D721Med (cell line): ENCODE data around the gene DOLPP1.

Experiments
- DNase-seq: peaks from one replicate; pipeline ENCODE4 v3.0.0; 2011; ENCODE audit warnings: low spot score; ENCODE audit not compliant: insufficient read length
- FAIRE-seq: peaks from 2 replicates; lab custom pipeline; 2011; peaks lifted over from hg19 to GRCh38; lab: Jason Lieb, UNC
- TF ChIP-seq, protein P1 (sequence below): IDR thresholded peaks from 2 replicates; pipeline ENCODE4 v1.5.1; 2012; ENCODE audit warnings: mild to moderate bottlenecking, control low read depth; ENCODE audit not compliant: insufficient read depth; ENCODE audit errors: missing control alignments

The DOLPP1 gene

DNA sequence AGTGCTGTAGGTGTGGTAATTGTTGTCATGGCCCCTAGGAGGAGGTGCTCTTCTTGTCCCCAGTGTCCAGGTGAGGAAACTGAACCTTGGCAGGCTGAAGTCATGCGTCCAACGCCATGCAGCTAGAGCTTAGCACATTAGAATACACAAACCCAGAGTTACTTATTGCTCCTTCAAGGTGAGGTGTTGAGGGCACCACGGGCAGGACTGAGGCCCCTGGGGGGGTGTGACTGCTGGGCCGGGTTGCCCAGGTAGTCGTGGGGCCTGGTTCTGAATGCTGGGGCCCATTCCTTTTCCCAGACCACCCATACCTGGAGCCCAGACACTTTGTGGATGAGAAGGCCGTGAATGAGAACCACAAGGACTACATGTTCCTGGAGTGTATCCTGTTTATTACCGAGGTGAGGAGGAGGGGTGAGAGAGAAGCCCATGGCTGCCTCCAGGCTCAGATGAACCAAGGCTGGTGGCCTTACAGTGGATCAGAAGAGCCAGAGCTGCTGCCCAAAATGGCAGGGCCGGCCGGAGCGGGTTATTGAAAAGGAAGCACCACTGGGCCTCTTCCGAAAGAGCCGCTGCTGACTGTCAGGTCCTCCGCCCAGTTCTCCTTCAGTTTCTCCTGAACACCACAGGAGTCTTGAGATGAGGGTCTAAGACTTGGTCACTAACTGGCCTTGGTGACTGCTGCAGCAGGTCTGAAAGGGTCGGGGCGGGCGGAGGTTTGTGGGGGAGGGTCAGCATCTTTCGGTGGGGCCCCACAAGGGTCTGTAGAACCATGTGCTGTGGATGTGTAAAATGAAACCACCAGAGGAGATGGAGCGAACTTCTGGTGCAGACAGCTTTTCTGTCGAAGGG lies 56.6 kb downstream of the DOLPP1 start:
- TF ChIP-seq, protein P1, sequence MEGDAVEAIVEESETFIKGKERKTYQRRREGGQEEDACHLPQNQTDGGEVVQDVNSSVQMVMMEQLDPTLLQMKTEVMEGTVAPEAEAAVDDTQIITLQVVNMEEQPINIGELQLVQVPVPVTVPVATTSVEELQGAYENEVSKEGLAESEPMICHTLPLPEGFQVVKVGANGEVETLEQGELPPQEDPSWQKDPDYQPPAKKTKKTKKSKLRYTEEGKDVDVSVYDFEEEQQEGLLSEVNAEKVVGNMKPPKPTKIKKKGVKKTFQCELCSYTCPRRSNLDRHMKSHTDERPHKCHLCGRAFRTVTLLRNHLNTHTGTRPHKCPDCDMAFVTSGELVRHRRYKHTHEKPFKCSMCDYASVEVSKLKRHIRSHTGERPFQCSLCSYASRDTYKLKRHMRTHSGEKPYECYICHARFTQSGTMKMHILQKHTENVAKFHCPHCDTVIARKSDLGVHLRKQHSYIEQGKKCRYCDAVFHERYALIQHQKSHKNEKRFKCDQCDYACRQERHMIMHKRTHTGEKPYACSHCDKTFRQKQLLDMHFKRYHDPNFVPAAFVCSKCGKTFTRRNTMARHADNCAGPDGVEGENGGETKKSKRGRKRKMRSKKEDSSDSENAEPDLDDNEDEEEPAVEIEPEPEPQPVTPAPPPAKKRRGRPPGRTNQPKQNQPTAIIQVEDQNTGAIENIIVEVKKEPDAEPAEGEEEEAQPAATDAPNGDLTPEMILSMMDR, result no peak
- no peak for FAIRE-seq

GRCh38 chr9:129138144-129138462 lies 57.2 kb downstream of the DOLPP1 start:
- TF ChIP-seq, protein P1, result no peak
- no peak for DNase-seq
- no peak for FAIRE-seq

More for the DNA sequence above, 56.6 kb downstream of the DOLPP1 start:
- DNase-seq, result no peak

DNA sequence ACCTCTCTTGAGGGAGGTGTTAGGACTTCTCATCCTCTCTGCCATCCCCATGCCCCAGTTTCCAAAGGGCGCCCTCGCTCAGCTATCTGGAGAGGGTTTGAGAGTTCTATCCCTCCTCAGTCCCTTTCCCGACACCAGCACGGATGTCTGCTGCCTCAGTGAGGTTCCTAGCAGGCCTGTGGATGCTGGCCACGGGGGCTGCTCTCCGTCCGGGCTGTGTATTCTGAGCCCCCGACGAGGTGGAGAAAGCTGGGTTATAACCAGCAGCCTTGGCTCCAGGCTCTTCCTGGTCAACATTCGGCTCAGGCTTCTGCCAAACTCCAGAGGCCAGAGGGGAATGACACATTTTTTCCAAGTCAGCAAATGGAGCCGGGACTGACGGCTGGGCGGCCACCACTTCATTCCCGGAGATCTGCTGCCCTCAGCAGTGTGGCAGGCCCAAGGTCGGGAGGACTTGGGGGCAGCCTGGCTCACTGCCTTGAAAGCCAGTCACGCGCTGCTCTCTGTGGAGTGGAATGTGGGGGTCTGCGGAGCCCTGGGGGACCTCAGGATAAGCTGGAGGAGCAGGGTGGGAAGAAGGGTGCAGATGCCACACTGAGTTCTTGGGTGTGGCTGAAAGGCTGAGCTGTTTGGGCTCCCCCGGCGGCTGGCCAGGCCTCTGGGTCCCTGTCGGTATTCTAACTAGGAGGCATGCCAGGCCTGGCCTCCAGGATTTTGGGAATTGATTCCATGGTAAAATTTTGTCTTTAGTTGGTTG lies 57.7 kb downstream of the DOLPP1 start:
- no peak for FAIRE-seq

DNA sequence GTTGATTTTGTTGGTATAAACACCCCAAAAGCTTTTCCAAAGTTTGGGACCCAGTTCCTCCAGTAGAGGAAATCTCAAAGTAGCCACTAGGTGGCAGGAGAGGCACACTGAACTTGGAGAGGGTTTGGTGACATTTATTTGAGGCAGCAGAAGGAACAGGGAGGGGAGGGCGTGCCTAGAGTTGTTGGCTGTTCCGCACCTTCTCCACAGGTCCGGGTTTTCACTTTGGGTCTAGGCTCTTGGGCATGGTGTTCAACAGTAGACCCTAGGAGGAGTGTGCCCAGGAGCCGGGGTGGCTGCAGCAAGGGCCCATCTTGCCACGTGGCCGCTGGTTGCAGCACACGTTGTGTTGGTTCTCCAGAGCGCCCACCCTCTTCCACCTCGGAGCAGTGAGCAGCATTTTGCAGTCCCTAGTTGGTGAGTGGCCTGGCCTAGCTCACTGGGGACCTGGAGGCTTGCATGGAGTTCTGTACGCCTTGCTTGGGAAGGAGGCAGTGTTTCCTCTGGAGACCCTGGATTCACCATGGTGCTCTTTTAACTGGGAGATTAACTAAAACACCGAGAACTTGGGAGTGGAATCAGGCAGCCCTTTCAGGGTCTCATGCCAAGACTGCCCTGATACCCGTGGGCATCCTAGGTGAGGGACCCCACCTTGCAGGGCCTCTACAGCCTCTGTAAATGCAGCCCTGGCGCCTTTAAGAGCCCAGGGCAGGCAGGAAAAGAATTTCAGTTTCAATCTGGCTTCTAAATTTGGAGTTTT lies 58.5 kb downstream of the DOLPP1 start:
- TF ChIP-seq, protein P1, result peak; percentile 86
- DNase-seq (peak; percentile 80), FAIRE-seq (no peak)

More for the DNA sequence above, 57.7 kb downstream of the DOLPP1 start:
- TF ChIP-seq, protein P1, result no peak
- DNase-seq, result no peak

DNA sequence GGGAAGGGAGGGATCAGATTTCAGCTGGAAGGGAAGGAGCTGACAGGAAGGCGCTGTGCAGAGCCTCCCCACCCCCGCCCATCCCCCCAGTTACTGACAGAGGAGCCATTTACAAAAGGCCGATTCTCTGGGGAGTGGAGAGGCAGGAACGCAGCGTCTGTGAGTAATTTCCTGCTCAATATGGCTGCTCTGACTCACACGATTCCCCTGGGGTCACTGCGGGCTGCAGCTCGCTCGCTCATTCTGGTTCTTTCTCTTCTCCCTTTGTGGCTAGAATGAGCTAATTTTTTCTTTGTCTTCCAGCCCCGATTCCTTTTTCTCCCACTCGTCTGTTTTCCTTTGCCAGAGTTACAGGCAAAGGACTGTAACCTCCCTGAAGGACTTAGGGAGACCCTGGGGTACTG lies 59.1 kb downstream of the DOLPP1 start:
- peak; percentile 76 for DNase-seq
- FAIRE-seq, result no peak
- TF ChIP-seq, protein P1, result no peak
